Measurements from ENCODE around the gene TMEM208.
A peak's percentile ranks its signal among the peaks of the same experiment; 100 is the strongest.

TMEM208 gene

DNA sequence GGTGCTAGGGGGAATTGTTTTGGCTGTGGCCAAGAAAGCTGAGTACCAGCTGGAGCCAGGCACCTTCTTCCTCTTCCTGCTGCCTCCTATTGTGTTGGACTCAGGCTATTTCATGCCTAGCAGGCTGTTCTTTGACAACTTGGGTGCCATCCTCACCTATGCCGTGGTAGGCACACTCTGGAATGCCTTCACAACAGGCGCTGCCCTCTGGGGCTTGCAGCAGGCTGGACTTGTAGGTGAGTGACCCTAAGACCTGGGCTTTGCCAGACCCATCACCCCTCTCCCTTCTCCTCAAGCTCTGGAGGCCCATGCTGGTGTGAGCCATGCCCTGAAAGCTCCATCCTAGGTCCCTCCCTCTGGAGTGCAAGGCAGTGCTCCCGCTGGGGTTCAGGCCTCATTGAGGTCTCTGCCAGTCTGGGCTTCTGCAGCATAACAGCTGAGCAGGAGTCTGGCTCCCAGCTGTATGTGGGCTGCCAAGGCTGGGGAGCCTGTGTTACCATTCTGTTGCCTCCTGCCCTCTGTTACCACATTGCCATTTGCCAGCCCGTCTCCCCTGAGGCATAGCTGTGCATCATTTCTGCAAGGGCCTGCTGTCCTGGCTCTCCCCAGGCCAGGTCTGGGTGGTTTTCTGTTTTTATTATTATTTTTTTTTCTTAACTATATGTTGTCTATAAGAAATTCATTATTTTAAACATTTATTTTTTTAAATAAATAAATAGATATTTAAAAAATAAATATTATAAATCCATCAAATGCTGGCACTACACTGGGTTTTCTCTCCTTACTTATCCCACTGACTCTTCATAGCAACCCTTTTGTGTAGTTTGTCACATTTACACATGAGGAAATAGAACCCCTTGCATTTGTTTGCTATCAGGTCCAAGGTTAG lies 25.9 kb downstream of the TMEM208 start:
- DNase-seq (ENCODE audit: low read depth), result no peak

DNA sequence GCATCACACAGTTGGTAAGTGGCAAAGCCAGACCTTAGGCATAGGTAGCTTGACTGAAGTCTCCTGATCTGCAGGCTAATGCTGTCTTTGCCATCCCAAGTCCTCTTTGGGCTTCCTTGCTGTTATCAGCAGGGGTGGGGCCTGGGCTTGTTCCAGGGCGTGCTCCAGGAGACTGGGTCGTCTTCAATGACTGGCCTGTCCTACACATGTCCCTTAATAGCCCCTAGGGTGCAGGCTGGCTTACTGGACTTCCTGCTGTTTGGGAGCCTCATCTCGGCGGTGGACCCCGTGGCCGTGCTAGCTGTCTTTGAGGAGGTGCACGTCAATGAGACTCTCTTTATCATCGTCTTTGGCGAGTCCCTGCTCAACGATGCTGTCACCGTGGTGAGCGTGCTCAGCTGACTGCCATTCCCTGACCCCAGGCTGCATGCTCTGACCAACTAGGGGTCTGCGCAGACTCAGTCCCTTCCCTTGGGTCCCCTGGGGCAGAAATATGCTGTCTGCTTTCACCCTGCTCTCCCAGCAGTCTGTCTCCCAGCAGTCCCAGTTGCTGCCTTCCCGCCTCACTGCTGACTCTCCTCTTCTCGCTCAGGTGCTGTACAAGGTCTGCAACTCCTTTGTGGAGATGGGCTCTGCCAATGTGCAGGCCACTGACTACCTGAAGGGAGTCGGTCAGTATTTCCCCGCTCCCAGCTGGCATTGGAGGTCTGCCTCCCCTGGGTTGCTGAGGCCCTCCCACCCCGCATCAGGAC lies 28.0 kb downstream of the TMEM208 start:
- no peak for DNase-seq (ENCODE audit: low read depth)

DNA sequence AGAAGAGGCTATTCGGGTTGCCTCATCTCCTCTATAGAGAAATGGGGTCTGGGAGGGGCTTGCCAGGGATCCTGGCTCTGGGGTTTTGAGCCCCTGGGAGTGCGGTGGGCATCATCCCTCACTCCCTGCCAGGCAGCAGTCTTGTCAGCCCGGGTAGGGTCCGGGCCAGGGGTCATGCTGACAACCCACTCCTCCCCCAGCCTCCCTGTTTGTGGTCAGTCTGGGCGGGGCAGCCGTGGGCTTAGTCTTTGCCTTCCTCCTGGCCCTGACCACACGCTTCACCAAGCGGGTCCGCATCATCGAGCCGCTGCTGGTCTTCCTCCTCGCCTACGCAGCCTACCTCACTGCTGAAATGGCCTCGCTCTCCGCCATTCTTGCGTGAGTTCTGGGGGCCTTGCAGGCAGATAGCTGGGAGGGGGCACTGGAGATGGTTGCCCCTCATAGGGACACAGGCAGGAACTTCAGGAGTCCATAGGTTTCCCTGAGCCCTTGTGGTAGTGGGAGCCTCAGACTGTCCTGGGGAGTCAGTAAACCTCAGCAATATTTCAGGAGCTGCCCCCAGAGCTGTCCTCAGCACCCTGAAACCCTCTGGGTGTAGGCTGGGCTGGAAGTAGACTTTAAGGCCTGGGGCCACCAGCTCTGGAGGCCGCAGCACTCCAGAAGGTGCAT lies 28.8 kb downstream of the TMEM208 start:
- no peak for DNase-seq (ENCODE audit: low read depth)

DNA sequence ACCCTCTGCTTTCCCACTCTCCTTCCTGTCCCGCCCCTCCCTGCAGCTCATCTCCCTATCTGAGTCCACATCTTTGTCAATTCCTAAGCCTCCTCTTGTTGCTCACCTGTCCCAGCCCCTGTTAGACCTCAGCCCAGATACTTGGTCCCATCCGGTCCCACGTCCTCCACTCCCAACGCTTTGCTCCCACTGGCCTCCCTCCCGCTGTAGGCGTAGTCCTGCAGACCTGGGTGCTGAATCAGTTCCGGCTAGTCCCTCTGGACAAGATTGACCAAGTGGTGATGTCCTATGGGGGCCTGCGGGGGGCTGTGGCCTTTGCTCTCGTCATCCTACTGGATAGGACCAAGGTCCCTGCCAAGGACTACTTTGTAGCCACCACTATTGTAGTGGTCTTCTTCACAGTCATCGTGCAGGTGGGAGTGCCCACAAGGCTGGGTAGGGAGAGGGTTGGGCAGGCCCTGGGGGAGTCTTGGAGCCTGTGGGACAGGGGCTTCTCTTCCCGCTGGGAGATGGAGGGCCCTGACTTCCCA lies 29.8 kb downstream of the TMEM208 start:
- DNase-seq (ENCODE audit: low read depth), result no peak

DNA sequence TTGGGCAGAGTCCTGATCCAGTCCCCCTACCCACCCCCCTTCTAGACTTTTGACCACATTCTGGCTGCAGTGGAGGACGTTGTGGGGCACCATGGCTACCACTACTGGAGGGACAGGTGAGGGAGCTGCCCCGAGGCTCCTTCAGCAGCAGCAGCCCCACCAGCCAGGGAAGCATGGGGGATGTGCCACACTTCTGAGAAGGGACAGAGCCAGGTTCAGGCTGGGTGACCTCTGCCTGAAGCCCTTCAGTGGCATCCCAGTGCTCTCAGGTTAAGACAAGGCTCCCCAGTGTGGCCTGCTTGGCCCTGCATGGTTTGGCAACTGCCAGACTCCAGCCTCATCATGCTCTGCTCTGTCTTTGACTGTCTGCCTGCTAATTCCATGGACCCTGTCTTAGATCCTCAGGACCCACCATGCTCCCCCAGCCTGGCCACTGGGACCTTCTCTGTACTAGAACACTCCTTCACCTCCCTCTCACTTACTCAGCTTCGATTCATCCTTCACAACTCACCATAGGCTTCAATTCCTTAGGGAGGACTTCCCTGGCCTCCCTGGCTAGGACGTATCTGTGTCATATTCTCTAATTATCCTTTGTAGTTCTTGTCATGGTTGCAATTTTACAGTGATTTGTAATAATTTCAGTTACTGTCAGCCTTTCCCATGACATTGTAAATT lies 30.7 kb downstream of the TMEM208 start:
- no peak for DNase-seq (ENCODE audit: low read depth)

DNA sequence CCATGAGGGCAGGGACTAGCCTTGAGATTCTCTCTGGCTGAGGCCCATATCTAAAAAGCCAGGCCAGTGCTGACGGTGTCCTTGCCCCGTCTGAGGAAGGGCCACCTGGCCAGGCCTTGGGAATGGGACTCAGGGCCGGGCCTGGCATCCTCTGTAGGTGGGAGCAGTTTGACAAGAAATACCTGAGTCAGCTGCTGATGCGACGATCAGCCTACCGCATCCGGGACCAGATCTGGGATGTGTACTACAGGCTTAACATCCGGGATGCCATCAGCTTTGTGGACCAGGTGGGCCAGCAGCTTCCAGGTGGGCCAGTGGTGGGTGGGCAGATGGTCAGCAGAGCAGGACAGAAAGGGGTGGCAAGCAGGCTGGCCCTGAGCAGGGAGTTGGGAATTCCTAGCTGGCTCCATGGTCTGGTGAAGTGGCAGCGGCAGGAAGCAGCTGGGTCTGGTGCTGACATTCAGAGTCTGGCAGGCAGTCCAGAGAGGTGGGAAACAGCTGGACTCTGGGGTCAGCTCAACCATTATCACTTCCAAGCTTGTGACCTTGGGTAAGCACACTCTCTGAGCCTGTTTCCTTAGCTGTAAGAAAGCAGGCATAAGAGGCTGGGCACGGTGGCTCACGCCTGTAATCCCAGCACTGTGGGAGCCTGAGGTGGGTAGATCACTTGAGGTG lies 31.4 kb downstream of the TMEM208 start:
- no peak for DNase-seq (ENCODE audit: low read depth)

DNA sequence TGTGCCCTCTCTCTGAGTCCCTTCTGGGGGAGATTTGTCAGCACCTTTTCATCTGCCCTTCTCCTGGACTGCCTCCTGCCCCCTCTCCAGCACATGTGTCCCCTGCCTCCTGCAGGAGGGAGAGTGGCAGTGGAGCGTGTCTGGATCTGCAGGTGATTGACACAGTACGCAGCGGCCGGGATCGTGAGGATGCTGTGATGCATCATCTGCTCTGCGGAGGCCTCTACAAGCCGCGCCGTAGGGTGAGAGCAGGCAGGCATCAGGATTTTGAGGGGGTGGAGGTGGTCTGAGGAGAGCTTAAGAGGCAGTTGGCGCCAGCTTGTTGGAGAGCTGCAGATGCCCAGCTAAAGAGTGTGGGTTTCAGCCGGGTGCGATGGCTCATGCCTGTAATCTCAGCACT lies 32.8 kb downstream of the TMEM208 start:
- DNase-seq (ENCODE audit: low read depth), result no peak

DNA sequence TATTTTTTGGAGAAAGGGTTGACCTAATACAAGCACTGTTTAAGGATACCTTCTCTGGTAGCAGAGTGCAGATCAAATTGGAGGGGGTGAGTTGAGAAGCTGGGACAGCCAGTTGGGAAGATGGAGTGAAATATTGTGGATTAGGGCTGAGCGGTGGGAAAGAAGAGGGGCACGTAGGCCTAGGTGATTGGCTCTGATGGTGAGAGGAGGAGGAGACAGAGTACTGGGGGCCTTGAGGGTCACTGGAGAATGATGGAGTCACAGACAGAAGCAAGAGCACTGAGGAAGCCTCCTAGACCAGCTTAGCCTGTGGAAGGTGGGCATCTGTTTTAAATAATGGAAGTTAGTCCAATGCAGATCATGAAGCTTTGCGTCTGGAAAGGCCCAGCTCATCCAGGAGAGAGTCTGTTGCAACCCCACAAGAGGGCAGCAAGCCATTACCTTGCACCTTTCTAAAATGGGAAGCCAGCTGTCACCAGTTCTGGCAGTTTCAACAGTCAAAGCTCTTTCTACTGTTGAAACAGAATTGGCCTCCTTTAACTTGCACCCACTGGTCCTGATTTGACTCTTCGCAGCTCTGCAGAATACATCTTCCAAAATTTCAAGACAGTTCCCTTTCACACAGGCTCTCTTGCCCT lies 33.6 kb downstream of the TMEM208 start:
- DNase-seq (ENCODE audit: low read depth), result no peak

DNA sequence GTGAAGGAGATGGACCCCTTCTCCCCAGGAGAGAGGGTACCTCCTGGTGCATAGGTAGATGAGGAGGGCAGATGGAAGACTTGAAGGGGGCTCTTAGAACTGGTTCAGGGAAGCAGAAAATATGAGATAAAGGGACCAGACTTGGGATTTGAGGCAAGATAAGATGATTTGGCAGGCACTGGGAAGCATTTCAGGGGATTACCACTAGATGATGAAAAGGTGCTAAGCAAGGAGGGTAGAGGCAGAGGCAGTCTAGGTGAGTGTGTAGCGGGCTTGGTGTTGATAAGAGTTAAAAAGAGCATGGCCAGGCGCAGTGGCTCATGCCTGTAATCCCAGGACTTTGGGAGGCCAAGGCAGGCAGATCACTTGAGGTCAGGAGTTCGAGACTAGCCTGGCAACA lies 36.3 kb downstream of the TMEM208 start:
- DNase-seq (ENCODE audit: low read depth), result no peak

DNA sequence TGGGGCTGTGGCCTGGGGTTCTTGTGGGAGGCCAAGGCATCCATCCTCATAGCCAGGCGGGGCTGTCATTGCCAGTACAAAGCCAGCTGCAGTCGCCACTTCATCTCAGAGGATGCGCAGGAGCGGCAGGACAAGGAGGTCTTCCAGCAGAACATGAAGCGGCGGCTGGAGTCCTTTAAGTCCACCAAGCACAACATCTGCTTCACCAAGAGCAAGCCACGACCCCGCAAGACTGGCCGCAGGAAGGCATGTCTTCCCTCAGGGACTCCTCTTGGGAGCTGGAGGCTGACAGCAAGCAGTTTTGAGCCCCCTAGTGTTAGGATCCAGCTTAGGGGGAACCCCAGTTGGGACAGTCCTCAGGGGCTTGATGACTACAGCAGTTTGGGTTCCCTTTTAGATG lies 37.3 kb downstream of the TMEM208 start:
- no peak for DNase-seq (ENCODE audit: low read depth)

DNA sequence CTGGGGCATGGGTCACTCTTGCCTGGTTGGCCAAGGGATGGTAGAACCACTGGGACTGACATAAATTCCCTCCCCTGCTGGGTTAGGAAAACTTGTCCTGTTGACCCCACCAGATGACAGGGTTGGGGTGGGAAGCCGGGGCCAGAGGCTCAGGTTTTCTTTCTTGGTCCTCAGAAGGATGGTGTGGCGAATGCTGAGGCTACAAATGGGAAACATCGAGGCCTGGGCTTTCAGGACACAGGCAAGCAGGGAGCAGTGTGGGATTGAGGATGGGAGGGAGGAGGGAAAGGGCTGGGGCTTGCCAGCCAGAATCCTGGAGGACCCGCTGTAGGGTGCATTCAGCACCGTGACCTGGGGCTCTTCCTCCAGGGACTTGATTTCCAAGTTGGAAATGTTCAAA lies 37.9 kb downstream of the TMEM208 start:
- no peak for DNase-seq (ENCODE audit: low read depth)

DNA sequence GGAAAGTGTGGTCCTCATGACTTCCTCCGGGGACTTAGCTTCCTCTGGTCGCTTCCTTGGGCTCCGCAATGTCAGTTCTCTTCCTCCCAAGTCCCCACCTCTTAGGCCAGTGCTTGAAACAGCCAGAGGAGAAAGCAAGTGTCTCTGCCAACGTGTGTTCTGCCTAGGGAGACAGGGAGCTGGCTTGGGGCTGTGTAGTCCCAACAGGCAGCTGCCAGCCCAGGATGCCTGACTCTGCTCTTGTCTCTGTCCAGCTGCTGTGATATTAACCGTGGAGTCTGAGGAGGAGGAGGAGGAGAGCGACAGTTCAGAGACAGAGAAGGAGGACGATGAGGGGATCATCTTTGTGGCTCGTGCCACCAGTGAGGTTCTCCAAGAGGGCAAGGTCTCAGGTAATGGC lies 38.9 kb downstream of the TMEM208 start:
- DNase-seq (ENCODE audit: low read depth), result no peak

DNA sequence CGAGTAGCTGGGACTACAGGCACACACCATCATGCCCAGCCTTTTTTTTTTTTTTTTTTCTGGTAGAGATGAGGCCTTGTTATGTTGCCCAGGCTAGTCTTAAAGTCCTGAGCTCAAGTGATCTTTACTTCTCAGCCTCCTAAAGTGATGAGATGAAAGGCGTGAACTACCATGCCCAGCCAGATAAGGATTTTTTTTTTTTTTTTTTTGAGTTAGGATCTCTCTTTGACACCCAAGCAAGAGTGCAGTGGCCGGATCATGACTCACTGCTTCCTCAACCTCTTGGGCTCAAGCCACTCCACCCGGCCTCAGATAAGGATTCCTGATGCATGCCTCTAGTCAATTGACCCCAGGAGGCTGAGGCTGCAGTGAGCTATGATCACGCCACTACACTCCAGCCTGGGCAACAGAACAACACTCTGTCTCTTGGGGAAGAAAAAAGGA lies 41.2 kb downstream of the TMEM208 start:
- DNase-seq (ENCODE audit: low read depth), result peak; percentile 94

DNA sequence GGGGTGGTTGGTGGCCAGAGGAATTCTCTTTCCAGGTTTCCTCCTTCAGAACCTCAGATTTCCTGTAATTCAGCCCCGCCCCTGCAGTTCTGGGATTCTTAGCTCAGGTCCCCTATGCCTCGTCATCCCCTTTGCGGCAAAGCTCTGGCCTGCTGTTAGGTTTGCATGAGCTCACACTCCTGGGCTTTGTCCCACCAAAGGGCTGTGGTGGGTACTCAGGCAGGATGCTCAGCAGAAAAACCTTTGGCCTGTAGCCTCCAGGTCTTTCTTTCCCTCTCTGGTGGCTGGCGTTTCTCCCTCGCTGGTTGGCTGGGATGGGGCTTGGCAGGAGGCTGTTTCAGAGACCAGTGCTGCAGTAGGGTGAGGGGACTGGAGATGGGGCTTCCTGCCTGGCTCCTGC lies 42.8 kb downstream of the TMEM208 start:
- DNase-seq (ENCODE audit: low read depth), result no peak

DNA sequence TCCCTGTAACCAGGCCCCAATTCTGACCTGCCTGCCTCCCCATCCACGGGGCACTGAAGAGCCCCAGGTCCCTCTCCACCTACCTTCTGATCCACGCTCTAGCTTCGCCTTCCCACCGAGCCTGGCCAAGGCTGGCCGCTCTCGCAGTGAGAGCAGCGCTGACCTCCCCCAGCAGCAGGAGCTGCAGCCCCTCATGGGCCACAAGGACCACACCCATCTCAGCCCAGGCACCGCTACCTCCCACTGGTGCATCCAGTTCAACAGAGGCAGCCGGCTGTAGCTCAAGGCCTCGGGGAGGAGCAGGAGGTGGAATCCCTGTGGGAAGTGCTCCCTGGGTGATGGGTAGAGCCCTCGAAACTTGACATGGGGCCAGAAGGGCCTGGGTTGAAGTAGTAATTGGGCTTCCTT lies 44.0 kb downstream of the TMEM208 start:
- no peak for DNase-seq (ENCODE audit: low read depth)

DNA sequence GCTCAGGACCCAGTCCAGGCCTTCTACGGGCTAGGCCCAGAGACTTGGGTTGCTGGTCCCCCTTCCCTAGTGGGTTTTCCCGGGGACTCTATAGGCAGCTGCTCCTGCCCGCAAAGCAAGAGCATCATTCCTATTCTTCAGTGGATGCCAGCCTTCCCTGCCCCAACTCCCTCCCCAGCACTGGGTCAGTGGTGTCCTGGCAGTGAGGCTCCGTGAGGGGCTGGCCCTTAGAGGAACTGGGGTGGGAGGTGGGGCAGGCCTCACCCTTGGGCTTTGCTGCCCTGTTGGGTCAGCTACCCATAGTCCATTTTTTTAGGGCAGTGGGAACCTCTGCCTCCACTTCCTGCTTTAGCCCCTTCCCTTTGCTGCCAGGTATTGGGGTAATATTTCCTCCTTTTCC lies 44.5 kb downstream of the TMEM208 start:
- DNase-seq (ENCODE audit: low read depth), result no peak

DNA sequence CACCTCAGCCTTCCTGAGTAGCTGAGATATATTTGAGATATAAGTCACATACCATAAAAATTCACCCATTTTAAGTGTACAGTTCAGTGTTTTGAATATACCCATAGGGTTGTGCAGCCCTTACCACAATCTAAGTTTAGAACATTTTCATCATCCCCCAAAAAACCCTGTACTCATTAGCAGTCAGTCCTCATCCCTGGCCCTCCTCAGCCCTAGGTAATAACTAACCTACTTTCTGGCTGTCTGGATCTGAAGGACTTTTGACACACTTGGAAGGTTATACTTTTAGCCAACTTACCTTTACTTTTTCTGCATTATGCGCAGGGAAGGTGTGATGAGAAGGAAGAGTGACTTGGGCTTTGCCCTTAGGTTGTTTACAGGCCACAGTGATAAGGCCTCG lies 48.4 kb downstream of the TMEM208 start:
- DNase-seq (ENCODE audit: low read depth), result no peak

DNA sequence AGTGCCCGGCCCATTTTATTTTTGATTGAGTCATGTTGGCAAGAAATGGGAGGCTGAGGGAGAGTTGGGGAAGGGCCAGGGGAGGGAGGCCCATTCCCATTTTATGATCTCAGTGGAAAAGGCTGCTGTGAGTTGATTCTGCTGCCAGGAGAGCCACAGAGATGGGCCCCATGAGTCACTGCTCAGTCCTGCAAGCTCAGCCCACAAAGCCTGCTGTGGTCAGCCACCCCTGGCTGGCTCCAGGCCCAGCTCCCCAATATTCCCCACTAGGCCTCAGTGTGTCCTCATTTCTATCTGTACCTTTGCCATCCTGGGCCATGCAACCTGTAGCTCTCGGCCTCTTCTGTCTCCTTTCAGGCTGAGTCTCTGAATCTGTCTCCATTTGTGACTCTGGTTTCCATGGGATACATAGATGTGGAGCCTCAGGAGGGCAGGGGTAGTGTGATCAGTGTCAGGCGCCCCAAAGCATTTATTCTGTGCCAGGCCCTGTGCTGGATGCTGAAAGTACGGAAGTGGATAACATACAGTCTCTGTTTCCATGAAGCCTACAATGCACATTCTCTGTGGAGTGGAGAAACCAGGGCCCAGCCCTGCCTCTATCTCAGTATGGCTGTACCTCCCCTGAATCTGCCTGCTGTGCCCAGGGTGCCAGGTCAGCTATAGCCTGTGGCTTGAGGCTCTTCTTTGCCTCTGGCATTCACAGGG lies 50.5 kb downstream of the TMEM208 start:
- DNase-seq (ENCODE audit: low read depth), result peak; percentile 98

DNA sequence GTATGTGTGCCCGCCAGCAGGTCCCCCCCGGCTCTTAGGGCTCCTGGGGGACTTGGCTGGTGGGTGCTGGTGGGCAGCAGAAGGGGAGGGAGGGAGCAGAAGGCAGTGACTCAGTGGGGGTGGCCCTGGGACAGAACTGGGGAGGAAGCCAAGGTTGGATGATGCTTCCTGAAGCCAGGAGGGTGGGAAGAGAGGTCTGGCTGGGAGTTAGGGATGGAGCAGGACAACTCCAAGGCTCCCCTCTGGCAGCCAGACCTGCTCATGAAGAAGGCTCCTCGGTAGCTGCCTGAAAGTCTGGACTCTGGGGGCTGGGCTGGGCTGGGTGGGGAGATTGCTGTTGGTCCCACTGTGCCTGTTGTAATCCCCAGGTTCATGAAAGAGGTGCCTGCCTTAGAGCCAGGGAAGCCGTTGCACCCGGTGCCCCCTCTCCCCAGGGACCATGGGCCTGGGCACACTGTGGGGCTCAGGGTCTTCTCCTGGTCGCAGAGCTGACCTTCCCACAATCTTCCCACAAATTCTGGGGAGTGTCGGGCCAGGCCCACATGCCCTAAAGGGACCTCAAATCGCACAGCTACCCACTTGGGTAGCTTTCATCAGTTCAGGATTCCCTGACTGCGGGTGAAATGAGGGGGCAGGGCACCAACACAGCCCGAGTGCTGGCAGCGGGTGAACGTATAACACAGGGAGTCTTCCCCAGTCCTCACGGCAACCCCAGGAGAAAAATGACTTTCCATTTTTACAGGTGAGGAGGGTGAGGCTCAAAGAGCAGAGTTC lies 51.3 kb downstream of the TMEM208 start:
- peak; percentile 62 for DNase-seq (ENCODE audit: low read depth)

Data from HS-27A (cell line).